ENCODE data around the gene RFLNA.

DNA sequence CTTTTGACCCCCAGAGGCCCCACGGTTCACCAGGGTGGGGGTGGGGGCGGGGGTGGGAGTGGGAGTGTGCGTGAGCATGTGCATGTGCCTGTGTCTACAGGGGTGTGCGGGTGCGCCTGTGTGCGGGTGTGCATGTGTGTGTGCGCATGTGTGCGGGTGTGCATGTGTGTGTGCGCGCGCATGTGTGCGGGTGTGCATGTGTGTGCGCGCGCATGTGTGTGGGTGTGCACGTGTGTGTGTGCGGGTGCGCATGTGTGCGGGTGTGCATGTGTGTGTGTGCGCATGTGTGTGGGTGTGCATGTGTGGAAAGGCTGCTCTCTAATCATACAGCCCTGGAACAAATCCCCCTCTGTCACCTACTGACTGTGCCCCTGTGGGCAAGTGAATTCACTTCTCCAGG is 38.8 kb downstream of the RFLNA start:
- TF ChIP-seq CEBPB (IDR thresholded peaks at IDR 0.05) (no peak), USF1 (IDR thresholded peaks at IDR 0.05) (no peak)

Measured in Ishikawa (cell line).